GM18868 (cell line): ENCODE results near the gene NXNL2.

Experiments
- ATAC-seq: cut with Tn5 transposase; IDR thresholded peaks from one replicate; pipeline ENCODE4 v1.9.1; 2021; ENCODE audit warnings: mild to moderate bottlenecking, moderate library complexity; ENCODE audit not compliant: unreplicated experiment

Gene NXNL2

DNA sequence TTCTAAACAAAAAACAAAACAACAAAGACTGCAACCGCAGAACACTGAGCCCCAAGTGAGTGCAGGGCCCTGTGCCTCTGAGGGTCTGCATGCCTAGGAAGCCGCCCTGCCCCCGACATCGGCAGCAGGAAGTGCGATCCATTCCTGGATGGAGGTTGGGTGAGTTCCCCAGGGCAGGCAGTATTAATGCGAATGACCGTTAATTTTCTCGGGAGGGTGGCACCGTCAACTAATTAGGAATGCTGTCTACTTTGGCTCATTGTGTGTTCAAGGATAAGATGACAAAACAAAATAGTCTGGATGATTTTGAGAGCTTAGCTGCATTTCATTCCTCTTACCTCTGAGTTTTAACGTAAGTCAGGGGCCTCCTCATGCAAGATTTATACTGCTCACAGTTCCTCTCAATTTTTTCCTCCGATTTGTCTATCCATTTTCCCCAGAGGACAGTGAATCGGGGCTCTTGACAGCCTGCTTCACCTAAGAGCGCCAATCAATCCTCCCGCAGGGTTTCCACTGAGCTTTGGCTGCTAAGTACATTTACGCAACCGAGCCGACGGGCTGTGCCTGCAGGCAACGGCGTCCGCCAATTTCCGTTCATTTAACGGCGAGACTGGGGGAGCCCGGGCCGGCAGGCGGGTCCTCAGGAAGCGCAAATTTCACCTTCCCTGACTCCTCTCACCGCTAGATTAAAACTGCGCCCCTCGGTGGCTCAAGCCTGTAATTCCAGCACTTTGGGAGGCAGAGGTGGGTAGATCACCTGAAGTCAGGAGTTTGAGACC lies 2.9 kb upstream of the NXNL2 start:
- no peak for ATAC-seq

DNA sequence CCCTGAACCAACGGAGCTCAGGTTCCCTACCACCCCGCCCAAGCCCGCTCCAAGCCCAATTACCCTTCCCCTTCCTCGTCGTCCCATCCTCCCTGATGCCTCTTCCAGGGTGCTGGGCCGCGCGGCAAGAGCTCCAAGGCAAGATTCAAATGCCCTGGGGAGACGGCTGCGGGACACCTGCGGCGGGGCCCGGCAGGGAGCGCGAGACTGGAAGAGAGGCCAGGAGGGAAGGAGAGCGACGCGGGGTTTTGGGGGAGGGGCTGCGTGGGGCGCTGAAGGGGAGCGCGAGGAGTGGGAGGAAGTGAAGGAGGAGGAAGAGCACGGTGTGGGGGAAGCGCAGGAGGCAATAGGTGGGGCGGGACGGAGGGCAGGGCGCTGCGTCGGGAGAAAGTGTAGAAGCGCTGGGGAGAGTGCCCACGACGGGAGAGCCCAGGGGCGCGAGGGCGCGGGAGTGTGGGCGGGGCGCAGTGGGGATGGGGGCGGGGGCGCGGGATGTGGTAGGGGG lies 975 bp upstream of the NXNL2 start:
- no peak for ATAC-seq

DNA sequence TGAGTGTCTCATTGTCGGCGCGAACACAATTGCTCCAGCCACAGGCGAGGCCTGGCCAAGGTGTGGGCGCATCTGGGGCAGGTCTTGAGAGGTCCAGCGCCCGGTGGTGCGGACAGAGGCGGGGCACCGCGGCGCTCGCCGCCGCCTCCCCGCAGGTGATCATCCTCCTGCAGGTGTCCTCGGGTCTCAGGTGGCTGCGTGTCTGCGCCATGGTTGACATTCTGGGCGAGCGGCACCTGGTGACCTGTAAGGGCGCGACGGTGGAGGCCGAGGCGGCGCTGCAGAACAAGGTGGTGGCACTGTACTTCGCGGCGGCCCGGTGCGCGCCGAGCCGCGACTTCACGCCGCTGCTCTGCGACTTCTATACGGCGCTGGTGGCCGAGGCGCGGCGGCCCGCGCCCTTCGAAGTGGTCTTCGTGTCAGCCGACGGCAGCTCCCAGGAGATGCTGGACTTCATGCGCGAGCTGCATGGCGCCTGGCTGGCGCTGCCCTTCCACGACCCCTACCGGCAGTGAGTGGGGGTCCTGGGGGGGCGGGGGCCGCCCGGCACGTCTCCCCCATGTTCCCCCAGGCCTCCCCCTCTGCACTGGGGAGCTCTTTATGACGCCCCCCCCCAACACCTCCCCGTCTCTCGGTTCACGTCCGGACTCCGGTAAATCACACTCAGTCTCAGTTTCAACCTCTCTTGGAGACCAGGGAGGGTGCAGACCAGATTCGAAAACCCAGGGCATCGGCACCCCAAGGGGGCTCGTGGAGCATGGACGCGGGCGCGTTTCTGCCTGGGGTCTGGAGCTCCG lies 446 bp downstream of the NXNL2 start:
- ATAC-seq, result no peak

DNA sequence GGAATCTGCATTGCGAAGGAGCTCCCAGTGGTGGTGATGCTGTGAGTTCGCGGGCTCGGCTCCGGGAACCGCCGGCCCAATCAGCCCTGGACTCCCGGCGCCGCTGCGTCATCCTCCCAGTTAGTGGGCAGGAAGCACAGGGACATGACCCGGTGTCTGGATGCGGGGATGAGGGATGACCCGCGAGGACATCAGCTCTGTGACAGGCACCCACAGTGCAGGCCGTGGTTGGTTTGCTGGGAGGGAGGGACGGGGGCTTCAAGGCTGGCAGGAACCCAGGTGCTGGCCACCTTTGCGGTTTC lies 996 bp downstream of the NXNL2 start:
- no peak for ATAC-seq

DNA sequence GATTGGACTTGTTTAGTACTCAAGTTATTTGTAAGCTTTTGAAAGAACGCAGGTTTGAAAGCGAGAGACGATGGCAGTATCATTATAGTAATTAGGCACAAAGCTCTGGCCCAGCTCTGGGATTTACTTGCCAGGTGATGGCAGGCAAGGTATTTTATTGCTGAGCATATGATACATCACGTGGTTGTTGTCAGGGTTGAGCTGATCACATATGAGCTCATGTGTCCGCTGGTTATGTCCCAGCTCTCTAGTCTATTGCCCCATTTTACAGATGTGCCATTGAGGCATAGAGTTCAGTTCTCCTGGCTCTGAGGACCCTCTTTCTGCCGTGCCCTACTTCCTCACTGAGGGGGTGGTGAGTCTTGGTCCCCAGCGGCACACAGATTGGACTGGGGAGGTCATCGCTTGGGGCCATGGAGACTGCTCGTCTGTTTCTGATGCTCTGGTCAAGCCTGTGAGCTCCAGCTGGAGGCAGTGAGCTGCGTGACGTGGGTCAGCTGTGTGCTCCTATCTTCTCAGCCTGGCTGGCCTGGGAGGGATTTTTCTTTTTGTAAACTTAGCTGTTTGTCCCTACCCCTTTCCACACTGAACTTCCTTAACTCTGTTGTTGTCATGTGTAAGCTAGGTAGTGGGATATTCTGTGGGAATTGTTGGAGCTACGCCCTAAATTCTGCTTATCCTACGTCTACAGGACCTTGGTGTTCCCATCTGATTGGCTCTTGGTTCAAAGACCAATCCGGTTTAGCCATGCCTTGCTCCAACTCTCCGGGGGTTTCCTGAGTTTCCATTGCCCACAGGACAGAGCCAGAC lies 2.2 kb downstream of the NXNL2 start:
- no peak for ATAC-seq

DNA sequence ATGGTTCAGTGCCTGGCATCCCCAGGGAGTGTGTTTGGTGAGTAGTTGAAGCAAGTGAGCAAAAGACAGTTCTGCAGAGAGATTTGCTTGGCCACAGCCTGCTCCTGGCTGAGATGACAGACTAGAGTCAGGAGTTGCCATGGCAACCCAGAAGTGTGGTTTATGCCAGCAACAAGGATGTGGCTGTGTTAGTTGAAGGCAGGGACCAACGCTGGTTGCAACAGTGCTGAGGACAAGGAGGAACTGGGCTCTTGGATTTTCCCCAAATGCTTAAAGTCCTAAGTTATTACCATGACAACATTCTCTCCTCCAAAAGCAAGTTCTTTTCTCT lies 2.7 kb downstream of the NXNL2 start:
- ATAC-seq, result no peak

DNA sequence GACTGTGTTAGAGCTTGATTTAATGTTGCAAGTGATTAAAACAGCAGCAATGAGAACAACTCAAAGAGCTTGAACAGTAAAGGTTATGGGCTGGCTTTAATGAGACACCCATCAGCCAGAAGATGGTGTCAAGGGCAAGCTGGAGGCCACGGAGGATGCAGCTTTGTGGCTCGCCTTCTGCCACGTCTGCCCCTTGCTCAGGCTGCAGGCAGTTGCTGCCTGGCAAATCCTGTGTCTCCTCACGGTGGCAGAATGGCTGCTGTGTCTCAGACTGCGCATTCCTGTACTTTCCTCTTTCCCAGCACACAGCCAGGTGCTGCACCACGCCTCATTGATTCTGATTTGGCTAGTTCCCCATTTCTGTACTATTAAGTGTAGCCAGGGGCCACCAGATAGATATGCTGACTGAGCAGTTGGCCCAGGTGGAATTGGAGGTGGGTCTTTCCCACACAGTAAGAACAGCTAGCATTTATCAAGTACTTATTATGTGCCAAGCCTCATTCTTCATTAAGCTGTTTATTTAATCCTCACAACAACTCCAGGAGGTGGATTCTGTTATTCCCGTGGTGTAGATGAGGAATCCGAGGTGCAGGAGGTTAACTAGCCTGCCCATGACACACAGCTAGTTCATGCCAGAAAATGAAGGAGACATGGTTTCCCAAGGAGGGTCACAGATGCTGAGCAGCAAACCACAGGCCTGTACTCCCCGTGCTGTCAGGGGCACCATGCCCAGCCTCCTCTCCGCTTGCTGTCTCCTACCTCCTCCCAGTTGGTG lies 3.5 kb downstream of the NXNL2 start:
- no peak for ATAC-seq

DNA sequence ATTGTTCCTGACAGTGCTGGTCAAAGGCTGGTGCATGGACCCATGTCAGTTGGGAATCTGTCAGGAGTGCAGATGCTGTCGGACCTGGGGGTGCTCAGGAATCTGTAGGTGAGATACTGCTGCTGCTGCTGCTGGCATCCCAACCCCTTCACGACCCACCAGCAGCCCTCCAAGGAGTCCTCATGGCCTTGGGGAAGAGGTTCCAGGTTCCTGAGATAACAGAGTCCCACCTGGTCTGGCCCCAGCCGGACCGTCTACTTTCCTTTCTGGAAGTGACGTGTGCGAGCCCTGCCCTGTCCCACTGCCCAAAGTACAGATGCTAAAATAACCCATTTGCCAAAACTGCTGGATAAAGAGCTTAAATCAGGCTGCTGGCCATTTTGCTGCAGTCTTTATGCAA lies 4.3 kb downstream of the NXNL2 start:
- no peak for ATAC-seq

DNA sequence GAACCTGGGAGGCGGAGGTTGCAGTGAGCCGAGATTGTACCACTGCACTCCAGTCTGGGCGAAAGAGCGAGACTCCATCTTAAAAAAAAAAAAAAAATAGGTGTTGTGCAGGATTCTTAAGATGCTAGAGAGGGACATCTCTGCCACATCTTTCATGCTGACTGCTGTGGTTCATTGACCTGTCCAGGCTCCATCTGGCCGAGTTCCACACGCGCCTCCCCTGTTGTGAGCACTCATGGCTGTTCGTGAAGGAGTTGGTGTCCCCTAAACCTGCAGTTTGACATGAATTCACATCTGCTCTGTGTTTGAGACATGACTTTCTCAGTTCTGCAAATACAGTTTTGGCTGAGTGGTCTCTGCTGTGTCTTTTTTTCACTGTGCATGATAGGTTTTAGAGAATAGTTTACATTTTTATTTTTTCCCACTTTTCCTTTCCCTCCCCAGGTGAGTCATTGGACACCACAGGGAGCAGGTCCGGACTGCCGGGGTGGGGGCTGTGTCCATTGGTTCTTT lies 5.3 kb downstream of the NXNL2 start:
- no peak for ATAC-seq

DNA sequence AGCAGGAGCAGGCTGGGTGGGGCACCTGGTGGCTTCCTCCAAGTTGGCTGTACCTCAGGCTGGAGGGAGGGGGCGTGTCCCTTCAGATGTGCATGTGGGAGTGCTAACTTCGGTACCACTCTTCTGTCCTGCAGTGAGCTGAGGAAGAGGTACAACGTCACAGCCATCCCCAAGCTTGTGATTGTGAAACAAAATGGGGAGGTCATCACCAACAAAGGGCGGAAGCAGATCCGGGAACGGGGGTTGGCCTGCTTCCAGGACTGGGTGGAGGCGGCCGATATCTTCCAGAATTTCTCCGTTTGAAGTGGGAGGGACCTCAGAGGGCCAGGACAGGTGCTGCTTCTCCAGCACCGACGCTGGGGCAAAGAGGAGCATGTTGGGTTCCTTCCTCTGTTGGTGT lies 9.3 kb downstream of the NXNL2 start:
- ATAC-seq, result no peak

DNA sequence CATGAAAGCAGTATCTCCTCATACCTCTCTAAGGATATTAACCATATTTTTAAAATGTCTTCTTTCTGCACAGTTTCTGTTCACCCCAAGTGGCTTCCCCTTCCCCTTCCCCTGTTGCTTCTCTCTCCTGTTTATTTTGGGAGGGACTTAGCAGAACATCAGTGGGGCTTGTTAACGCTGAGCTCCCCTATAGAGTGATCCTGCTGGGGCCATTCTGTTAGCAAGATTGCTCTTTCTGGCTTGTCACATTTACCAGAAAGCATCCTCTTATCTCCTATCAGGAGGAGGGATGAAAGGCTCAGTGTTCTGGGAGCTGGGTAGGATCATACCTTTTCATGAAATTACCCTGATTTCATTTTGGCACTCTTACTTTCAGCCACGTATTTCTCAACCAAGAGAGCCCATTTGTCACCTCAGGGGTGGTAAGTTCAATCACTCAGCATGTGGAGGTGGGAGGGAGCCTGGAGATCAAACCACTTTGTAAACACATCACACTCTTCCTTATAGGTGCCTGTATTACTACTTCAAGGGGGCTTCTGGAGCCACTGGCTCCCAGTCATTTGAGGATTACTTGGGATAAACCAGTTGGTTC lies 16.7 kb downstream of the NXNL2 start:
- ATAC-seq, result no peak

DNA sequence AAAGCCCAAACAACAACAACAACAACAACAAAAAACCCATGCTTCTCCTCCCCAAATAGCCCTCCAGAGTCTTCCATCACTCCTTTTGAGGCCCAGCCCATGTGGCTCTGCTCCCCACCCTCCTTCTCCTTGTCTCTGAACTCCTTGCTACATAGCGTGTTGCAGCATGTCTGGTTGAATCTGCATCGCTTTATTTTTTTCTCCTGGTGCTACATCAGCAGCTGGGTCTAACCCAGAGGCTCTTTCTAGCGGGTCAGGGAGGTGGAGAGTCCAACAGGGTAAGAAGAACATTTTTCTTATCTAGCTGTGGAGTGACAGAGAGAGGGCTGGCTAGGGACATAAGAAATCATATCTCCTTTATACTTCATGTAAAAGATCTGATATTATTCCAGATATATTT lies 18.4 kb downstream of the NXNL2 start:
- ATAC-seq, result no peak

DNA sequence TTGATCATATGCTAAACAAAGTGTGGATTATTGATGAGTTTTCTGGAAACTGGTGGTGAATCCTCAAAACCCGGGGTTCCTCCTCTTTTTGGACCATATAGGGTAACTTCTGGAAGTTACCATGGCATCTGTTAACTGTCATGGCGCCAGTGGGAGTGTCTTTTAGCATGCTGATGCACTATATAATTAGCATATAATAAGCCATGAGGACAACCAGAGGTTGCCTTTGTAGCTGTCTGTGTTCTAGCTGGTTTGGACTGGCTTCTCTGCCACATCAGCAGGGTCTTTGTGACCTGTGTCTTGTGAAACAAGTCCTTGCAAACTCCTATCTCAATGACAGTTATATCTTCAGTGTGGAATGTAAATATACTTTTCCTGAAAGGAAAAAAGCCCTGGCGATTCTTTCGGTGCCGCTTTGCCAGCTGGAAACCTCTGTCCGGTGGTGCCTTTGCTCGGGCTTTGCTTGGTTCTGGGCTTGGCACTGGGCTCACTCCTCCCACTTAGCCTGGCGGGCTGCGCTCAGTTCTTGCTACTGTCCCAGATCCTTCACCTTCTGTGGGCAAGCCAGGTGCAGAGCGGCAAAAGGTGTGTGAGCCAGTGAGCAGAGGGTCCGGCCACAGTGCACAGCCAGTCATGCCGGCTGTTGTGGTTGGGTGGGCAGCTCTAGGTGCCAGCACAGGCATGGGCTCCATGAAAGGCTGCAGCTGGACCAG lies 20.4 kb downstream of the NXNL2 start:
- no peak for ATAC-seq

DNA sequence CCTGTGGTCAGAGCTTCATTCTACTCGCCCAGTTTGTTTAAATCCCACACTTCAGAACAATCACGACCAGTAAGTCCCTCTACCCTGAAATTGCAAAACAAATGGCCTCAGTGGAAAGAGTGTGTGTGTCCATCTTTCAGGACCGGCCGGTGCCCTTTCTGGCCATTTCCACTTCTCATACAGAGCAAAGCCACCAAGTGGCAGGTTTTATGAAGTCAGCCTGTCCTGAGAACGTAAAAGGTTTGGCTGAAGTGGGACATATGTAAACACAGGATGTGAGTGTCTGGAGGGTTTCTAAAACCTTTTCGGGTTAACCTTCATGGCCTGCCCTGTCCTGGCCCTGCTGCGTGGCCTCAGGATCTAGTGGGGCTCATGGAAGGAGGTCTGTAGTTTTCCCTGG lies 24.7 kb downstream of the NXNL2 start:
- ATAC-seq, result no peak

DNA sequence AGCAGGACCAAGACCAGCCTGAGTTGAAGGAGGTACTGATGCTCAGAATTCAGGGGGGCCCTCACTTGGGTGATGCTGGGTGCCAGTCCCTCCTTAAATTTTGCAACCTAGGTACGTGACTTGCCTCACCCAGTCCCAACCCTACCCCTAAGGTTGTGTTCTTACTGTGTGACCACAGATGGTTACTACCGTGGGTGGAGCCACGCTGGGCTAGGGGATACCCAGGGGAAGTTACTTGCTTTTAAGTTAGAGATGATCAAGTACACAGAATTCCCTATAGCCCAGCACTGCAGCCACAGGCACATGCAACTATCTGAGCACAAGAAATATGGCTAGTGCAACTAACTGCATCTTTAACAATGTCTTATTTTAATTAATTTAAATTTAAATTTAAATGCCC lies 32.9 kb downstream of the NXNL2 start:
- ATAC-seq, result peak; percentile 98

DNA sequence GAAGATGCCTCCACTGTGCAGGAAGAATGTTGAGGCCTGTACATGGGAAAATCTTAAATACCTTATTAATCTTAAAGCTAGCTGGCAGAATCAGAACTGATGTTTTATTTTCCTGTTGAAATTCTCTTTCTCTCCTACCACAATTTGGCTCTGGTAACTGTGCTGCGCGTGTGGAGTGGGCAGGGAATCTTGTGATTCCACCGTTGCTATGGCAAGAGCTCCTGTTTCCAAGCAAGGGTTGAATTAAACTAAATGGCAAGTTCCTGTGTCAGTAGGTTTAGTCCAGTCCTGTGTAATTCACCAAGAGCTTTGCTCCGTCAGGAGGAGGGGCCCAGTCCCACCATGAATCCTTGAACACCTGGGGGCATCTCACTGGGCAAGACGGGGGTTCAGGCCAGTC lies 36.4 kb downstream of the NXNL2 start:
- ATAC-seq, result no peak

DNA sequence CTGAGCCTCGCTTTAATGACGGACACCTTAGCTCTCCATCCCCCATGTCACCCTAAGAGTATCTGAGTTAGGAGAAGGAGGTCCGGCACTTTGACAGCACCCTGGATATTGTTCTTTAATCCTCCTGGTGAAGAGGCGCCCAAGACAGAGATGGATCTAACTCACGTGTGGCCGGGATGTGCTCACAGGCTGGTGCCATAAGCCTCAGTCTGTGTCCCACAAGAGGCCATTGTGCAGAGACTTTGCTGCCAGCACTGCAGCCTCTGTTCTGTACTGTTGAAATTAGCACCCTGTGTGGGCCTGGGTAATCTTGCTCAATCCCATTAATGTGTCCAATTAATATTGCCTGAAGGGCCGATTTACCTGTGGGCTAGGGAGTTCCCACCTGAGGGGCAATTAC lies 37.7 kb downstream of the NXNL2 start:
- ATAC-seq, result no peak

DNA sequence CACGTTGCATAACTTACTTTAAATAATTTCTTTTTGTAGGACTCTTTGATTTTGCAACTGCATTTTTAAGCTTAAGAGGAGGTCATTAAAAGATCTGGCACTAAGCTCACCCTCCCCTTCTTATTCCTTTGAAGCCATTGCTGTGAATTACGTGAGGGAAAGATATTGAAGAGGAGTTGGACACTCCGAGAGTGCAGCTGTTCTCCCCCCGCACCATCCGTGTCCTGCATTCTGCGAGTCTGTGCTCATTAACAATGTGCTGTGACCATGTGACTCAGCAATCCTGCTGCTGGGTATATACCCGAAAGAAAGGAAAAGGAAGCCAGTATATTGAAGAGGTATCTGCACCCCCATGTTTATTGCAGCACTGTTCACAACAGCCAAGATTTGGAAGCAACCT lies 40.0 kb downstream of the NXNL2 start:
- ATAC-seq, result no peak

DNA sequence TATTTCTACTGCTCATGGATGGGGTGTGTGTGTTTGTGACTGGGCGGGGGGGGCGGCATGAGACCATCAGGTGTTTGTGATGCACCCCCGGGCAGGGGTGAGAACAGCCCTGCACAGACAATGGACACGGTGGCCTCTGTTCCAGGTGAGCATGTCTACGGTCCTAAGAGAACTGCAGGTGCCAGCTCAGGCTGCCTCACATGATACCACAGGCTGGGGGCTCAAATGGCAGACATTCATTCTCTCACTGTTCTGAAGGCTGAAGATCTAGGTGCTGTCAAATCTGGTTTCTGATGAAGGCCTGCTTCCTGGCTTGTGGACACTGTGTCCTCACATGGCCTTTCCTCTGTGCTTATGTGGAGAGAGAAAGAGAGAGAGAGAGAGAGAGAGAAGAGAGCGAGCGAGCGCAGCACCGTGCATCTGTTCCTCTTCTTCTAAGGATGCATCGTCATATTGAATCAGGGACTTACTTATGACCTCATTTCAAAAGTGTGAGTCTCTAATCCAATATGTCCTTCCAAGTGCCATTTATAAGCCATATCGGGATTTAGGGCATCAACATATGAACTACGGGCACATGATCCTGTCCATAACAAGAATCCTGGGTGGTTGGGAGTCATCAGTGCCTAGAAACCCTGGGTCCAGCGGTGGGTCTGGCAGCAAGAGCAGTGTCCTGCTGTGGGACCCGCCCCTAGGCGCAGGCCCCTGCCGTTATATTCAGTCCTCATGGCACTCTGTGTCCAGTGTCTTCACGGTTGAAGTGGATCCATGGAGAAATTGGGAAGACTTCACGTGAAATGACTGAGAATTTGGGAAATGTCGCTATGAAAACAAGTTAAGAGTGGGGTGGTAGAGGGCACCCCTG lies 42.5 kb downstream of the NXNL2 start:
- no peak for ATAC-seq
